Fibroblast of peridontal ligament (primary cell): ENCODE results near the gene RAD51B.
A peak's percentile ranks its signal among the peaks of the same experiment; 100 is the strongest.

Experiments used
- DNase-seq: peaks from one replicate; pipeline ENCODE4 v3.0.0-alpha.2; 2010; ENCODE audit errors: extremely low read depth

The RAD51B gene

DNA sequence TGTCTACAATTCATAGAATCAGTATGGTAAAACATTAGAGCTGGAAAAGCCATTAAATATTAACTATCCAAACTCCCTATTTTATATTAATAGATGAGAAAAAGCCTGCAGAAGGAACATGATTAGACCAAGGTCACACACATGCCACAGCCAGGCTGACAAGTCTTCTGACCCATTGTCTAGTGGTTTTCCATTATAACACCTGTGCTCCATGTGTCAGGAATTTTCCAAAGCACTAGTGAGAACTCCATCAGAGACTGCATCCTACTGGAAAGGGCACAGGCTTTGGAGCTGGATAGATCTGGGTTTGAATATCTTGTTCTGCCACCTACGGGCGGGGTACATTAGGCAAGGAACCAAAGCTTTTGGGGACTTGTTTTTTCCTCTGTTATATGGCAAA is 325.5 kb downstream of the RAD51B start:
- no peak for DNase-seq

DNA sequence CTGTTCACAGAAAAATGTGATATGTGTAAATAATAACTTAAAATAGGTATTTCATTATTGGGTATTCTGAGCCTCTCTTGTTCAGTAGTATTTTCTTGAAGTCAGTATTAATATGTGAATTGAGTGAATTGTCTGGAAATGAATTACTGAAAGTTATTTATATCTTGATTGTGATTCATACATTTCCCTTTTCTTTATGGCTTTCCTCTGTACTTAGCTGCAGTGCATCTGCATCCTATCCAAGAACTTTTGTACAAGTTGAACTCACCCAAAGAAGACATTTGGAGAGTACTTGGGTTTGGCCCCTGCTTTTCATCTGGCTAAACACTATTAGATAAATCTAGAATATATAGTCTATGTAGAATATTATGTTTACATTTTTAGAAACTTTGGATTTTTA is 326.0 kb downstream of the RAD51B start:
- DNase-seq: peak; percentile 43

DNA sequence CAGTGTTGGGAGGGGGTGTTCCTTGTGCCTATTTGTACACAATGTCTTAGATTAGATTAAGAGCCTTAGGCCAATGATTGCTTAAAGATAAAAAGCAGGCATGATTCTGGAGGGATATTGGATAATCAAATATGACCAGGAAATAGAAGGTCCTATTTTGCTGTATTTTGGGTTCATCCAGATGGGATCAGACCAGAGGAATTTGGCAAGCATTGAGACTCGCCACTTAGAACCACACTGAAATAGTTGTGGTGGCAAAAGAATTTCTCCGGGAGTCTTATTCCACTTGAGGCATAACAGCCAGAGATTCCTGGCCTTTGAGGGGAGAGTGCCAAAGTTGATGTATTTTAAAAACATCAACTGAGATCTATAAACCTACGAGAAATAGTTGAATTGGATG is 327.2 kb downstream of the RAD51B start:
- DNase-seq: peak; percentile 100

DNA sequence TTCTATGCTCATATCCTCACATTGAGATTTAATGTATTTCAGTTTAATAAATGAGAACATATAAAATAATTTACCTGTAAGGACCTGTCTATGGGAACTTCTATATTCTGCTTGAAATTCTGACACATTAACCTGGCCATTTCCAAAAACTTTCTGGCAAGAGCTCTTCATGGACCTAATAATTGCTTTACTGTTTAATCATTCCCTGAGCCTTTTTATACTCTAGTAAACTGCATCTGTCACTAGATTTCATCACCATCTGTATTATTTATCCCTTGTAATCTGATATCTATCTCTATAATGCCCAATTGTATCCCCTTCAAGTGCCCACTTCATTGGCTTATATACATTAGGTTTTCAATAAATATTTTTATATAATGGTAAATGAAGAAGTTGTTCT is 327.7 kb downstream of the RAD51B start:
- DNase-seq: peak; percentile 66

DNA sequence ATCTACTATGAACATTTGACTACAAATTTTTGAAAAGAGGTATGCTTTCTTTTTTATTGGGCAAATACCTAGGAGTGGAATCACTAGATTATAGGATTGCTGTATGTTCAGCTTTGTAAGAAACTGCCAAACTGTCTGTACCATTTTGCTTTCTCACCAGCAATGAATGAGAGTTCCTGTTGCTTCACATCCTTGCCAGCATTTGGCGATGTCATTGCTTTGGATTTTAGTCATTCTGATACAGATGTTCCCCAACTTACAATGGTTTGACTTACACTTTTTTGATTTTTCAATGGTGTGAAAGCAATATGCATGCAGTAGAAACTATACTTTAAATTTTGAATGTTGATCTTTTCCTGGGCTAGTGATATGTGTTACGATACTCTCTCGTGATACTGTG is 328.7 kb downstream of the RAD51B start:
- peak; percentile 36 for DNase-seq

DNA sequence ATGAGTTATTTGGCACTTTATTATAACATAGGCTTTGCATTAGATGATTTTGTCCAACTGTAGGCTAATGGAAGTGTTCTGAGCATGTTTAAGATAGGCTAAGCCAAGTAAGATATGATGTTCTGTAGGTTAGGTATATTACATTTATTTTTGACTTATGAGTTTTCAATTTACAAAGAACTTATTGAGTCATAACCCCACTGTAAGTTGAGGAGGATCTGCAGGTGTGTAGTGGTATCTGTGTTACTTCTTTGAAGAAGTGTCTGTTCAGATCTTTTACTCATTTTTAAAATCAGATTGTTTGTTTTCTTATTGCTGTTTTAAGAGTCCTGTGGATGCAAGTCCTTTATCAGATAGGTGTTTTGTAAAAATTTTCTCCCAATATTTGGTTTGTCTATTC is 329.2 kb downstream of the RAD51B start:
- no peak for DNase-seq

DNA sequence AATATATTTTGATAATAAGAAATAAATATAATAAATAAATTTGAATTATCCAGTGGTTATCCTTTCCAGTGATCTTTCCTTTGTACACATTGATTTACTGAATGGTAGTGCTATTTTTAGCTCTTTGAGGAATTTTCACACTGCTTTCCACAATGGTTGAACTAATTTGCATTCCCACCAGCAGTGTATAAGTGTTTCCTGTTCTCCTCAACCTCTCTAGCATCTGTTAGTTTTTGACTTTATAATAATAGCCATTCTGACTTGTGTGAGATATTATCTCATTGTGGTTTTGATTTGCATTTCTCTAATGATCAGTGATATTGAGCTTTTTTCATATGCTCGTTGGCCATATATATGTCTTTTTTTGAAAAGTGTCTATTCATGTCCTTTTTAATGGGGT is 333.7 kb downstream of the RAD51B start:
- no peak for DNase-seq

DNA sequence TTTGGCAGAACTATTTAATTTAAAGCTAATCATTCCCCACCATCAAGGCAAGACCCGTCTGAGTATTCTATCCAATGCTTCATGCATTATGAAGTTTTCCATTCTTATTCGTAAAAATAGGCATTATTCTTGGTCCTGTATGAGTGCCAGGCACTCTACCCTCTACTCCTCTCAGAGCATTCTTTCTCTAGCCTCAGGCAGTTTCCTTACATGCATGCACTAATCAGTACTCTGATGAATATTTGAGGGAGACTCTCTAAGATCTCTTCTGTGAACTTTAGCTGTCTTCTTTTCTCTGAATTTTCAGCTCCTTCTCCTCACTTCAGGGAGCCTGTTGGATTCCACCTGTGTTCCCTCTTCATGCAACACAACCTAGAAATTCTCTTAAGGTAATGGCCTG is 334.7 kb downstream of the RAD51B start:
- DNase-seq: no peak

DNA sequence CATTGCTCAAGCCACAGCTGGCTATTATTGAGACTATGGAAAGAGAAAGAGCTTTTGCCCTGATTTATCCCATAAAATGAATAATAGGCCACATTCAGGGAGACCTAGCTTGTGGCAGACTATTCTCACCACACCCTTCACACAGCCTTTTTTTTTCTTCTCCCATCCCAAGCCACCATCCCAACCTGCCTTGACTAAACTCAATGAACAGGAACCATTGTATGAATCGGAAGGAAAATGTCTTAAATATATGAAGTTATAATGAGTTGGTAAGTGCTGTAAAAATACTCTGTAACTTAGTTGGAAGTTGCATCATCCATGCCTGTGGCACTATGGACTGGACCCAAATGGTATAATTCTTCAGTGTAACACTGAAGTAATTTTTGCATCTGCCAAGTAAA is 338.4 kb downstream of the RAD51B start:
- peak; percentile 93 for DNase-seq

DNA sequence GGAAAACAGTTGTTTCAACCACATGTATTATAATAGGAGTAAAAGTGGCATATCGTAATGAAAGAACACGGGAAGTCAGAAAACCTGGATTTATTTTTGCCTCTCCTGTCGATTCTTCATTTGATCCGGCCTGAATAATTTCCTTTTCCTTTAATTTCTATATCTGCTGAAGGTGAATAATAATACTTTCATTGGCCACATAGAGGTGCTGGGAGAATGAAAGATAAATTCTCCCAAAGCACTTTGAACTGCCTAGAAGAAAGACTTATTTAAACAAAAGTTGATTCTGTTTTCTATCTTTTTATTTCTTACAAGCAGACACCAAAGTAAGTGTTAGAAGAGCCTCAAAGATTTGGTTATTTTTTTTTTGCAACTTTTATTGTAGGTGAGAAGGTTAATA is 339.1 kb downstream of the RAD51B start:
- DNase-seq: peak; percentile 57

DNA sequence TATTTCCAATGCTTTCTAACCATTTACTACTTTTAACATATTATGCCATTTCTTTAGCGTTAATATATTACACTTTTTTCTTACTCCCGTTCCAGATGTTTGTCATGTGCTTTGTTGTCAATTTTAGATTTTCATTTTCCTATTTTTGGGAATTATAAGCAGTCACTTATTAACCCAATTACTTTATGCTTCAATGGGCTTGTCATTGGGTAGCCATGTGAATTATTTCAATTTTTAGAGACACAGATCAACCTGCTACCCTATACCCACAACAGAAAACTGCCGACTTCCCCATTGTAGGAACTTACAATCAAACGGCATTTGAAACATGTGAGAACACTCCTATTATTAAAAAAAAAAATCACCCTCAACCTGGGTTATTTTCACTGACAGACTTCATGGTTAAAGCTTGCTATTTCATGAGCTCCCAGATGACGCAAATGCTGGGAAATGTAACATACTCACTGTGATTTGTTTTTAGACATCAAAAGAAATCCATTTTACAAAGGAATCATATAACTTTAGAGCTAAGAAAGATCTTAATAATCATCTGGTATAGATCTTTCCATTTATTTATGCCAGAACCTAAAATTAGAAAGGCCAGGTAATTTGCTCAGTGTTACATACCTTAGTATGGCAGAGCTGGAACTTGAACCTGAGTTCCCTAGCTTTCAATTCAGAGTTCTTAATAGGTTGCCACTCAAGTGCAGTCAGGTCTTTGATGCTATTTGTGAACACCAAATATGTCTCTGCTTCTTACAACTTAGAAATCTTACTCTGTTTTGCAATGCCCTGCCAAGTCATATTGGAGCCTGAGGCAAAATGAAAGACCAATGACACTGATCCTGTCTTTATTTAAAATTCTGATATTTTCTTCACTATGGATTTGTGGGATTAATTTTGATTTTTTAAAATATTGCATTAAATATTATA is 340.4 kb downstream of the RAD51B start:
- no peak for DNase-seq

DNA sequence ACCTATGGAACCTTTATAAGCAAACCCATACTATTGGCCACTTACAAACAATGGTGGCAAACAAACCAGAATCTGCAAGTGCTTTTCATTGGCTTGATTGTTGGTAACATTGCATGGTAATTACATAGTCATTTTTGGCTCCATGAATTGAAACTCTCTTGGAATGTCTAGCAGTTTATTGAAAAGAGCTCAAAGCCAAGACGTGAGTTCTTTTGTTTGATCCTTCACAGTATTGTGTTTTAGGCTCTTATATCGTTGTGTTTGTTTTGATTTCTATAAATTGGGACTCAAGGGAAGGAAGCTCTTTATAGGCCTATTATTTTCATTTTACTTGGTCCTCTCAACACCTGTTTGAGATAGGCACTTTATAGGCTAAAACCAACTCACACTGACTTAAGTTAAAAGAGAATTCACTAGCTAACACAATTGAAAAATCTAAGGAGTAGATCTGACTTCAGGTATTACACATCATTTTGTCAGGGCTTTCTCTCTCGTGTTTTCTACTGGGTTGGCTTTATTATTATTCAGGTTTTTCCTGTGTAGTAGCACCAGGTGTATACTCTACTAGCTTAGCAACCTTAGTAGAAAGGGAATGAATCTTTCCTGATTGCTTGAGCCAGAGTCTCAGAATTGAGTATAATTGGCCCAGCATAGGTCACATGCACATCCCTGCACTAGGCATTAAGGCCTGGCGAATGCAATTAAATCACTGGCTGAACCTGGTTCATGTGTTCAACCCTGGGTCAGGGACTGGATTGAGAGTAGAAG is 341.4 kb downstream of the RAD51B start:
- DNase-seq: peak; percentile 72

DNA sequence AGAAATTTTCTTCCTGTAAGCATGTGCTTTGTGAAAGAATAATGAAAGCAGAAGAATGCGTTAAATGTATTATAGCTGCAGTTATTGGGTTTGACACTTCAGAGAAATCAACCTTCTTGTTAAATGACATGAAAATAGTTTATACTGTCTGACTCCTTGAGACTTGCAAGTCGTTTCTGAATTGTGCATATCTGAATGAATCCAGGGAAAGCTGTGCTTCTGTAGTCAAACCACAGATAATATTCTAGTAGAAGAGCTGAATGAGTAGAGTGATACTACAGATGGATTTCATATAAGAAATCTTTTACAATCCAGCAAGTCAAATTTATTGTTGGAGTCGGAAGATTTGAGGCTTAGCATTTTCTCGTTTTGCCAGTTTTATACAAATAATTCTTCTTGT is 343.3 kb downstream of the RAD51B start:
- no peak for DNase-seq

DNA sequence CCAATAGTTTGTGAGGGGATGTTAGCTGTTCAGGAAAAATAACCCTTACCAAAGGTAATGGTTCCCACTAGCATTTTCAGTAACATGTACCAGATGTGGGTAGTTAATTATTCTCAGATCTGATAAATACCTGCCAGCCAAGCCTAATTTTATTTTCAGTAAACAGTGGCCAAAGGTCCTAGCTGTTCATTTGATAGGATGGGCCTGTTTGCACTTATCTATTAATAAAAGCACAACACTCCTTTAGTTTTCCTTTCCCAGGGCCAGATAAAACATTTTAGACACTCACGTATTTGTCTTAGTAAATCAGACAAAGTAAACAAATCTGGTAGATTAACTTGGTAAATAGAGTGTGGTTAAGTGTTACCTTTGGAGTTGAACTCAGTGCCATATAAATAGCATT is 345.1 kb downstream of the RAD51B start:
- DNase-seq: no peak

DNA sequence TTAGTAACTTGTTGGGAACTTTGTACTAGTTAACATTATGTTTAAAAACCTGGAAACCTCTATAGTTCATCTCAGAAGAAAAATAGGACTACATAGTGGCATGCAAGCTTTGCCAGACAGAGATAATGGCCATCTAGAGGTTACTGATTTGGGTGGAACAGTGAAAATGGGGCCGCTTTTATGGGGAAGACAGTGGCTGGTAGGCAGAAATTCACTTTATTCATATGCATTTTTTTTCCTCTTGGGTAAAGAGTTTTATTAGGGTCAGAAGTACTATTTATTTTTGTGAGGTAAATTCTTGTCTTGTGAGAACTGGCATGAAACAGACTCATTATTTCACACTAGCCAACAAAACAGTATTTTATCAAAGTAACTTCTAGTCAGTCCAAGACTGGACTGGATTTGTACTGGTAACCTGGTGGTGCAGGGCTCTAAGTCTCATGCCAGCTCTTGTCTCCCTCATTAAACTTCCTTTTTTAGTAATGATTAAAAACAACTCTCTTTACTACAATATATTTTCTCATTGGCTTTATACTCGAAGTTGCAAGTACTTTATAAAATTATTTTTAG is 345.8 kb downstream of the RAD51B start:
- no peak for DNase-seq

DNA sequence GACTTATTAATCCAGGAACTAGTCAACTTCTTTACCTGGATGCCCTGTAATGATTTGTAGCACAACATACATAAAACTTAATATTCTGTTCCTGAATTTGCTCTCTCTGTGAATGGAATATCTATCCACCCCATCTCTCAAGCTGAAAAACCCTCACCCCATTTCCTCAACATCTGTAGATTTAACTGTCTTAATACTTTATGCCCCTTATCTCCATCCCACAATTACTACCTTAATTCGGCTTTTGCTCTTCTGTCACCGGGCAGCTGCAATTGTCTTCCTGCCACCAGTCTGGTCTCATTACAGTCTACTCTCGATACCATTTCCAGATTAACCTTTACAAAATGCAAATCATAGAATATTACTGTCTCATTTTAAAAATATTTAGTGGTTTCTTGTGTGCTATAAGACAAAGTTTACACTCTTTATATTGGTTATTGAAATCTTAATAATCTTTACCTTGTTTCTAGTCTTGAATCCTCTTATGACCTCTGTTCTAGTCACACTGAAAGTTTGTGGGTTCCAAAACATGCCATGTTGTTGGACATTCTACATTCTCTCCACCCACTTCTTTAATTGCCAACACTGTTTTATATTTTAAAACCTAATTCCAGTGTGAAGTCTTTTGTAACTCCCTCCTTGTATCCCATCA is 347.3 kb downstream of the RAD51B start:
- DNase-seq: no peak

DNA sequence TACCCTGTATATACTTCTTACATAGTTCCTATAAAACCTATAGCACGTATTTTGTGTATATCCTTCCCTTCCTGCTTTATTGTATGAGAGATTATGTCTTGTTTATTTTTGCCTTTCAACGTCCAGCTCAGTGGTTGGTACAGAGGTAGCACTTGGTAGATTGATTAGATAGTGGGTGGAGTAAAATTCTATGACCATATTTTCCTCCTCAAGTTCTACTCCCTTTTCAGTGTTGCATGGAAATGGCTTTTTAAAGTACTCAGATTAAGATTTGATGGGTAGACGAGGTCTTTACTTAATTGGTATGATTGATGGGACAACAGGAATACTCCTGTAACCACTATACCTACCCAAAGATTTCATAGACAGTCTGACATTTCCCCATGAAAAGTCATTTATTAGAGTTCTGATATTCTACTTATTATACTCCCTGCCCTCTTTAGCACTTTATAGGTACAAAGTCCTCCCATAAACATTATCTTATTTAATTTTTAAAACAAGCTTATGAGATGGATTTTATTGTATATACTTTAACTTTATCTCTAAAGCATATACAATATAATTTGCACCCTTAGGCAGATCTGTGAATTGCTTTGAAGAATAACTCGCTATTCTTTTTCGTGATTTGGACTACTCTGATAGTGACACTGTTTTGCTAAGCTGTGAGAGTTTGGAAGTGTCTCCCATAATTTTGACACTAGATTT is 348.0 kb downstream of the RAD51B start:
- DNase-seq: no peak

DNA sequence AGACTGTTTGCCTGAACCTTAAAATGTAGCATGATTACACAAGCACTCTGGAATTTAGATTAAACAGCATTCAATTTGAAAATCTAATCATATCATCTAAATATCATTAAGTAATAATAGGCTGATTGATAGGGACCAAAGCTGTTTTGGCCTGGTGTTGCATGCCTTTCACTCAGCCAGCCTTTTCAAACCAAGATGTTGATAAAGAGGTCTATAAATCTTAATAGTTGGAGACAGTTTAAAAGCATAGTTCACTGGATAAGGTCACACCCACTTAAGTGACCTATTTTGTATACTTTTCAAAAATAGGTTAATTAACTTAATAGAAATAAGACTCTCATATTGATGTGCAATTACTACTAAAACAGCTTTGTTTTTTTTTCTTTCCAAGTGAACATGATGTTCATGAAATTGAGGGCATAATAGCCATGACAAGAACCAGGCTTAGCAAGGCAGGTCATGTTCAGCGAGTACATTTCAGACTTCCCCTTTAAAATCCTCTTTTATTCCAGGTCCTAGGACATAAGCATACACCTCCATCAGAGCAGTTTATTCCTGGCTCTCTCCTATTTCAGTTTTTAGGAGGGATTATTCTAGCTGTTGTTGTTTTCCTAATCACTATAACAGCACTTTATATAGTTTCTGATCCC is 349.0 kb downstream of the RAD51B start:
- DNase-seq: no peak

DNA sequence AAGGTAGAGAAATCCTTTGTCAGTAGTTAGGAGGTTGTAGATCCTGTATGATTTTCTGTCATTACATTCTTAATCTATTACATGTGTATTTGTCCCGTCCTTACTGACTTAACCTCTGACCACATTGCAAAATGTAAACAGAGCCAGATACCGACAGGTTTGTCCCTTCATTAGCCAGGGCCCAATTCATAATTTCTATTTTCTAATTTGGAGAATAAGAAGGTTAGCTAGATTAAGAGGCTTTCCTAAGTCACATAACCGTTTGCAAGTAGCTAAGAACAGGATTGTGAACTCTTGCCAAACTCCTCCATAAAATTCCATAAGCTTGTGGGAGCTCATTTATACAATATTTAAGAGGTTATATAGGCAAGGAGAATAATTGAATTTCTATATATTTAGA is 352.6 kb downstream of the RAD51B start:
- DNase-seq: no peak

DNA sequence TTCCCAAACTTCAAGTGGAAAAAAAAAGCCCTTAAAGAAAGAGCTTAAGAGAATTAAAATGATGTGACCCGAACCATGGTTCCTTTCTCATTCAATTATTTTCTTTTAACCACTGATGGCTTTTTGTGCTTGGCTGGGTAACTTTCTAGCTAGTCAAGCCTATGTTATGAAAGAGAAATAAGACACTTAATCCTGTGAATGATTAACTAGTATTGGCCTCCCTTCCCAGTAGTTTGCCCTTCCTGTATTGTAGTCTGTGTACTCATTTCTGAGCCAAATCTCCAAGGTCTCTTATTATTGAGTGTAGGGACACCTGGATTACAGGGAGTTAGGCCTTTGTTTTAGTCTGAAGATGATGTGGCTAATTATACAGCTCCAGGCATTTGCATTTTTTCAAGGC is 353.0 kb downstream of the RAD51B start:
- DNase-seq: no peak
